CD4-positive, alpha-beta T cell treated with Interleukin-1 beta for 1 hour (primary cell): ENCODE data around the gene KREMEN2.
"Not testable (repeated sequence)": the region's sequence is repeated elsewhere in the genome, so short reads cannot be mapped to it uniquely, and the experiment has no call there.

Source experiments
- DNase-seq, 2 donors: peaks; one replicate each; pipeline ENCODE4 v3.0.0-alpha.2; 2020 to 2022

The KREMEN2 gene

DNA sequence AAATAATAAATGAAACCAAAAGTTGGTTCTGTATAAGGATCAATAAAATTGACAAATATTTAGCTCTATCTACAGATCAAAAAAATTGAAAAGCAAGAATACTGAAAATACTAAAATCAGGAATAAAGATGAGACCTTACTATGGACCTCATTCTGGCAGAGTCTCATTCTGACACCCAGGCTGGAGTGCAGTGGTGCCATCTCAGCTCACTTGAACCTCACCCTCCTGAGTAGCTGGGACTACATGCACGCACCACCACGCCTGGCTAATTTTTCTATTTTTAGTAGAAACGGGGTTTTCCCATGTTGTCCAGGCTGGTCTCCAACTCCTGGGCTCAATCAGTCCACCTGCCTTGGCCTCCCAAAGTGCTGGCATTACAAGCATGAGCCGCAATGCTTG, 22.0 kb upstream of the KREMEN2 start:
- no peak for DNase-seq

DNA sequence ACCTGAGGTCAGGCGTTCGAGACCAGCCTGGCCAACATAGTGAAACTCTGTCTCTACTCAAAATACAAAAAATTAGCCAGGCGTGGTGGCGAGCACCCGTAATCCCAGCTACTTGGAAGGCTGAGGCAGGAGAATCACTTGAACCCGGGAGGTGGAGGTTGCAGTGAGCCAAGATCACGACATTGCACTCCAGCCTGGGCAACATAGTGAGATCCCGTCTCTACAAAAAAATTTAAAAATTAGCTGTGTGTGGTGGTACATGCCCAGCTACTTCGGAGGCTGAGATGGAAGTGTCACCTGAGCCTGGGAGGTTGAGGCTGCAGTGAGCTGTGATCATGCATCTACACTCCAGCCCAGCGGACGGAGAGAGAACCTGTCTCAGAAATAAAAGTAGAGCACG, 20.4 kb upstream of the KREMEN2 start:
- not testable (repeated sequence) for DNase-seq

DNA sequence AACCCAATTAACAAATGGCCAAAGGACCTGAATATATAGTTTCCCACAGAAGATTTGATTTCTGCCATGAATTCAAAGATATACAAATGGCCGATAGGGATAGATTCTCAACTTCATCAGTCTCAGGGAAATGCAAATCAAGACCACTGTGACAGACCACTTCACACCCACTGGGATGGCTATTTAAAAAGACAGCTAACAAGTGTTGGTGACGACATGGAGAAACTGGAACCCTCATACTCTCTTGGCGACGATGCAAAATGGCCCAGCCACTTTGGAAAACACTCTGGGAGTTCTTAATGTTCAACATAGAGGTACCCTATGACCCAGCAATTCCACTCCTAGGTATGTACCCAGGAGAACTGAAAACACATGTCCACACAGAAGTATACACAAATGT, 17.4 kb upstream of the KREMEN2 start:
- DNase-seq, result no peak

DNA sequence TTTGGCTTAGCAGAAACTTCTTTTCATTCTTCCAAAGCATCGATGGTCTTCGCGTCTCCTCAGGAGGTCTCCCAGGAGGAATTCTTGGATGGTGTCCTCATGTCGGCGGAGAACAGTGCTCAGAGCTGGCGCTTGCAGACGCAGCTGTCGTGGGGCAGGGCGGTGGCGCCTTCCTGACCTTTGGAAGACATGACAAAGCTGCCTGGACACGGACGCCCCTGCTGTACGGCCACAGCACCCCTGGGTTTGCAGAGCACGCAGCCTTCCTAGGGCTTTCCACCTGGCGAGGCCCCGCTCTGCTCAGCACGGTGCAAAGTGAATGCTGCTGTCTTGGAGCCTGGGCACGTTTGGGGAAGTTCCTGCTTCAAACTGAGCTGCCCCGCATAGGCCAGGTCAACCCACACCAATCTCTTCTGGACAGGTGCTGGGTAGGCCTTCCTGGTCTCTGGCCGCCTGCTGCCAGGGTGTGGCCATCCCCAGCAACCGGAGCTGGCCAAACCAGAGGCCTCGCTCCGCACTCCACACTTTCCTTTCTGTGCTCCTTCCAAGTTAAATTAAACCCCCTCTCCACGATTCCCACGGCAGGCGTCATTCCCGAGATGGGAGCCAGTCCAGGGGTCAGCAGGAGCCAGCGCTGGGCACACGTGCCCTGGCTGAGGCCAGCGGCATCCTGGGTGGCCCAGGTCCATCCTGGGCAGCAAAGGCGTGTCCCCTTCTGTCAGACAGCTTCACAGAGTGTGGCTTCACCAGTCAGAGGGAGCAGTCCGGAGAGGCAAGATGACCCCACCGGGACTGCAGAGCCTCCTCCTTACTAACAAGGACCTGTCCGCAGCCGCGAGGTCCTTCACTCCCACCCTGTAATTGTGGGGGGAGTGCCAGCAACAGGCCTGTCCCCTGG, 15.0 kb upstream of the KREMEN2 start:
- no peak for DNase-seq

DNA sequence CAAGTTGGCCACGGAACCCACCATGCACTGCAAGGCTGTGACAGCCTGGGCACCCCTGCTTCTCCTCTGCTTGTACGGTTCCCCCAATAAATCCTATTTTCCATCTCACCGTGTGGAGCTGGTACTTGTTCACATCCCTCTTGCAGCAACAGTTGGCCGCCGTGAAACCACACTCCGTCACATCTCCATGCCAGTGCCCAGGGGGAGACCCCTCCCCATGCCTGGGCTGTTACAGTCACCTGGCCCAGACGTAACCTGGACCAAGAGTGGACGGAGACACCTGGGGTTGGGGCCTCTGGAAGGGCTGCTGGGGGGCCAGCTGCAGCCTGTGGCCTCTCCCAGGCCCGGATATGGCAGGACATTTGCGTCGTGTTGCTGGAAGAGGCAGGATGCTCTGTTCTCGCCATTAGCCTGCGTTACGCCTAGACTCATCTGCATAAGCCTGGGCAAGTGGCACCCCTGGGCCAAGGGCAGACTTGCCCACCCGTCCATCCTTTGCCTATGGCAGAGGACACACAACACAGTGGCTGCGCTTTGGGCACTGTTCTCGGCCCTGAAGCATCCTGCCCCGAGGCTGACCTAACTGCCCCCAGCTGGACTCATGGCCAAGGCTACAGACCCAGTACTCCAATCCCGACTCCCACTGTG, 14.2 kb upstream of the KREMEN2 start:
- DNase-seq, result no peak

GRCh38 chr16:2950353-2950724, 13.7 kb upstream of the KREMEN2 start:
- DNase-seq, result no peak

DNA sequence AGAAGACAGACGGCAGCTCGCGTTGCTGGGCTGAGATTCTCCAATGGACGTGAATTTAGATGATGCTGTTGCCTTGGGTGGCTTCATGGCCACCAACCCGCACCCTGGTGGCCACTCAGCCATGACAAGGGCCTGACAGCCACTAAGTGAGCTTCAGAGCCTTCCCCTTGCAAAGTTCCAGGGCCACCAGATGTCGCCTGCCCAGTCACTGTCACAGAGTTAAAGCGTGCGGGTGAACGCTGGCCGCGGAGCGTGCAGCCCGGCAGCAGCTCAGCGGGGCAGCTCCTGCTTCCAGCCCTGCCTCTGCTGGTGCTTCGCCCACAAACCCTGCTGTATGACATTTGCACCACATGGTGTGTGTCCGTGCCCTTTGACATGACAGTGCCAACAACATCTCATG, 13.3 kb upstream of the KREMEN2 start:
- DNase-seq, result no peak

- no peak for DNase-seq
Measured at GRCh38 chr16:2952679-2953078, 11.4 kb upstream of the KREMEN2 start.

GRCh38 chr16:2953706-2954627, 10.1 kb upstream of the KREMEN2 start:
- DNase-seq, result no peak

- no peak for DNase-seq
Measured at GRCh38 chr16:2954656-2955381, 9.3 kb upstream of the KREMEN2 start.

GRCh38 chr16:2955438-2955778, 8.7 kb upstream of the KREMEN2 start:
- DNase-seq, result no peak

- DNase-seq, result no peak
Measured at GRCh38 chr16:2955779-2956578, 8.1 kb upstream of the KREMEN2 start.

GRCh38 chr16:2956579-2956956, 7.5 kb upstream of the KREMEN2 start:
- no peak for DNase-seq

DNA sequence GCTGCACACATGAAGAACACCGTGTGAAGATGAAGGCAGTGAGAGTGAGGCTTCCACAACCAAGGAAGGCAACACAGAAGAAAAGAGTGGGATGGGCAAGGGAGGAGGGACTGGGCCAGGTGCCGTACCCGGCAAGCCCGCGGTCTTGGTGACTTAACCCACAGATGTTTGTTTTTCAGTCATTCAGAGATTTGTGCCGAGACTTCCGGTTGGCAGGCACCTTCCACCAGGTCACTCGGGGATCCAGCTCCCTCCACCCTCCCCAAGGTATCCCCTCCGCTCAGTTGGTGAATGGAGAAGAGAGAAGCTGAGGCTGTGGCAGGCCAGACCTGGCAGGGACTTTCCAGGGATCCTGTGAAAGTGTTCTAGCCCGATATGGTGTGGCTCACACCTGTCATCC, 4.9 kb upstream of the KREMEN2 start:
- DNase-seq, result no peak

DNA sequence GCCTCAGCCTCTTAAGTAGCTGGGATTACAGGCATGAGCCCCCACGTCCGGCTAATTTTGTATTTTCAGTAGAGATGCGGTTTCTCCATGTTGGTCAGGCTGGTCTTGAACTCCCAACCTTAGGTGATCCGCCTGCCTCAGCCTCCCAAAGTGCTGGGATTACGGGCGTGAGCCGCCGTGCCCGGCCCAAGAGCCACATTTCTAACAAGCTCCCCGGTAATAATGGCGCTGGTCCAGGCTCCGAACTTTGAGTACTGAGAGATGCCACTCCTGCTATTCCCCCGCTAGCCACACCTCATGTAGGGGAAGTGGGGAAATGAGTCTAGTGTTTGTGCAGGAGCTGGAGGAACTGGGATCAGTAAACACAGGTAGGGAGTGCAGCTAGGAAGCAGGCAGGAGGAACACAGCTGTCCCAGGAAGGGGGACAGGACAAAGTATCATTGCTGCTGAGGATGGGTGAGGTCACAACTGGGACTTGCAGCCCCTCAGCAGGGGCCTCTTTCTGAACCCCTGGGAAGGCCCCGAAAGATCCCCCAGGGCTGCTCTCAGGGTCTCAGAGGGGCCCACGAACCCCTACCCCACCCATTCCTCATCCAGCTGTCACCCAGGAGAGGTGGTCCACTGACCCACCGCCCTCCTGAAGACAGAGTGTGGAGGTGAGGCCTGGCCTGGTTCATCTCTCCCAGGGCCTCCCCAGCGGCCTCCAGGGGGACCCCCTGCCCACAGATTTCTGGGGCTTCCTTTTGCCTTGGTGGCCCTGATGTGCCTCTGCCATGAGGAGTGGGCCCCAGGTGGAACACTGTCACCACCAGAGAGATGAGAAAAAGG, 3.7 kb upstream of the KREMEN2 start:
- DNase-seq, result no peak

- no peak for DNase-seq
Measured at GRCh38 chr16:2962334-2963073, 1.6 kb upstream of the KREMEN2 start.

DNA sequence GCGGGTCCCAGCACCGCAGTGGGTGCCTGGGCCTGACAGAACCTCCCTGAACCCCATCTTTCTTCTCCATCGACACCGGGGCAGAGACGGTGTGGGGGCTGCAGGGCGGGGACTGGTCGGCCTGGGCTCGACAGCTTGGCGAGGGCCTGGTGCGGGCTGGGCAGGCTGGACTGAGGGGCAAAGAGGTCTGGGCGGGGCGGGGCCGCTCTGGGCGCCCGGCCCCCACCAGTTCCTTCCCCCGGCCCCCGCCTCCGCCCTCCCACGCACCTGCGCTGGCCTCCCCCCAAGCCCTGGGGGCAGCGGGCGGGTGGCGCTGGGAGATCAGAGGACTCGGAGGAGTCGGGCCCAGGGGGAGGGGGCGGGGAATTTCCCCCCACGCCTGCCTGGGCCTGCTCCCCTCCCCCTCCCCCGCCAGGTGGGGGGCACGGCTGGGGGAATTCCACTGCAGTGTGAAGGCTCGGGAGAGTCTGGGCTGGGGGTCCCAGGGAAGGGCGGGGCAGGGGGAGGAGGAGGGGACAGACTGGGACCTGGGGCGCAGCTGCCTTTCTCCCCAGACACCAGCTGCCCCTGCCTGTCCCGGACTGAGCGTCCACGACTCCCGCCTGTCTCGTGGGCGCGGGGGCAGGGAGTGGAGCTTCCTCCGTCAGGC, 877 bp upstream of the KREMEN2 start:
- DNase-seq, result peak; percentile 57 to 60

- peak; percentile 70 to 71 for DNase-seq
Measured at GRCh38 chr16:2964475-2965336, 631 bp downstream of the KREMEN2 start.
